Hepatocyte (in vitro differentiated cells): ENCODE measurements around the gene LBX1.

ENCODE experiments used
- EZH2 ChIP-seq: fragments of 200-600 bp; sonication (generic); IDR thresholded peaks from 2 replicates; pipeline ENCODE4 v1.6.1; 2016; ENCODE audit warnings: antibody characterized with exemption, mild to moderate bottlenecking, borderline replicate concordance
- EZH2phosphoT487 ChIP-seq: fragments of 200-600 bp; sonication (generic); IDR thresholded peaks from one replicate; pipeline ENCODE4 v1.6.1; 2018; ENCODE audit warnings: antibody characterized with exemption, mild to moderate bottlenecking, low read depth, moderate library complexity; ENCODE audit not compliant: unreplicated experiment, severe bottlenecking
- TF ChIP-seq, protein P1 (sequence below): fragments of 200-600 bp; sonication (generic); IDR thresholded peaks from 2 replicates; pipeline ENCODE4 v1.5.1; 2016; ENCODE audit warnings: antibody characterized with exemption, mild to moderate bottlenecking; ENCODE audit not compliant: poor library complexity

DNA sequence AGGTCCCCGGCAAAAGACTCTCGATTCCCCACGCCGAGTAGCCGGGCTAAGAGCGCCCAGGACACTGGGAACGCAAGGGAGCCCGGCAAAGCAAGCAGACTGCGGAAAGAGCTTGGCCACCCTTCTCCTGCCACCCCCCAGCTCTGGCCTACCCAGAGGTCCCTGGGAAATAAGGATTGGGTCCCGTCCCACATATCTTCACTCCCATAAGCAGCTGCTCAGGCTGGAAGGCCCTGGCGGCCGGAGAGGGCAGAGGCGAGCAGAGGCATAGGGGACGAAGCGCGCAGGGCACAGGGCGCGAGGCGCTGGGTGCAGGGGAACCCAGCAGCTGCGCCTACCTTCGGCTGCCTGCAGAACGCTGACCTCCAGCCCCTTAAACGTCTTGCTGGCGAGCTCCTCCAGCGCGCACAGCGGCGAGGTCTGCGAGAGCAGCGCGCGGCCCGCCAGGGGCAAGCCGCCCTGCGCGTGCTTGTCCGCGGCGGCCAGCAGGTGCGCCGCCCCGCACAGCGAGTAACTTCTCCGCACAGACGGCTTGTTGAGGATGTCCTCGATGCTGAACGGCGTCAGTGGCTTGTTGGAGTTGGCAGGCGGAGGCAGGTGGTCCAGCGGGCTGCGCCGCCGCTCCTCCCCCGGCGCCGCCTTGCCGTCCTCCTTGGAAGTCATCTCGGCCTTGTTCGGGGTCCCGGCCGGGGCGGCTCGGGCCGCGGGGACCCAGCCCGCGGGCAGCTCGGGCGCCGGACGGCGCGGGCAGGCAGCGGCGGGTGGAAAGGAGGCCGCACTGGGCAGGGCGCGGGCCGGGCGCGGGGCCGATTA lies 904 bp downstream of the LBX1 start:
- TF ChIP-seq, protein P1, sequence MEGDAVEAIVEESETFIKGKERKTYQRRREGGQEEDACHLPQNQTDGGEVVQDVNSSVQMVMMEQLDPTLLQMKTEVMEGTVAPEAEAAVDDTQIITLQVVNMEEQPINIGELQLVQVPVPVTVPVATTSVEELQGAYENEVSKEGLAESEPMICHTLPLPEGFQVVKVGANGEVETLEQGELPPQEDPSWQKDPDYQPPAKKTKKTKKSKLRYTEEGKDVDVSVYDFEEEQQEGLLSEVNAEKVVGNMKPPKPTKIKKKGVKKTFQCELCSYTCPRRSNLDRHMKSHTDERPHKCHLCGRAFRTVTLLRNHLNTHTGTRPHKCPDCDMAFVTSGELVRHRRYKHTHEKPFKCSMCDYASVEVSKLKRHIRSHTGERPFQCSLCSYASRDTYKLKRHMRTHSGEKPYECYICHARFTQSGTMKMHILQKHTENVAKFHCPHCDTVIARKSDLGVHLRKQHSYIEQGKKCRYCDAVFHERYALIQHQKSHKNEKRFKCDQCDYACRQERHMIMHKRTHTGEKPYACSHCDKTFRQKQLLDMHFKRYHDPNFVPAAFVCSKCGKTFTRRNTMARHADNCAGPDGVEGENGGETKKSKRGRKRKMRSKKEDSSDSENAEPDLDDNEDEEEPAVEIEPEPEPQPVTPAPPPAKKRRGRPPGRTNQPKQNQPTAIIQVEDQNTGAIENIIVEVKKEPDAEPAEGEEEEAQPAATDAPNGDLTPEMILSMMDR, result no peak
- peak; percentile 48 for TF ChIP-seq EZH2
- peak; percentile 45 for TF ChIP-seq EZH2phosphoT487
